OCI-LY7 (cell line): Measurements from ENCODE around the gene ZNF285. TPM values are rescaled to one million over a fixed set of nuclear protein-coding genes. Genes with fewer than 3 reads are reported as not detected.
"Not testable (repeated sequence)": the region's sequence is repeated elsewhere in the genome, so short reads cannot be mapped to it uniquely, and the experiment has no call there.

Source experiments
- BruUV-seq: library from RNA; stranded (reverse); fragments of 400-500 nt; replicated peaks from 2 replicates; lab custom pipeline; 2021; lab: Mats Ljungman, UMichigan
- CTCF ChIA-PET: fragments of 300-600 bp; sonication (Branson Sonifier 250); formaldehyde crosslinking; loops from one replicate; lab custom pipeline; 2022; ENCODE audit warnings: antibody characterized with exemption; ENCODE audit not compliant: unreplicated experiment; lab: Charles Lee
- POLR2A ChIA-PET: fragments of 300-600 bp; sonication (Branson Sonifier 250); formaldehyde crosslinking; loops from one replicate; lab custom pipeline; 2022; ENCODE audit warnings: antibody characterized with exemption; lab: Charles Lee
- DNase-seq: peaks from one replicate; pipeline ENCODE4 v3.0.0-alpha.2; 2015; ENCODE audit warnings: low spot score
- H2AFZ ChIP-seq: fragments of 200-600 bp; sonication (generic), shearing (Covaris generic); 2 replicates; pipeline ENCODE4 v1.6.1; 2014; ENCODE audit warnings: mild to moderate bottlenecking, antibody characterized with exemption, low read length, moderate library complexity
- H3K27ac ChIP-seq: fragments of 200-600 bp; sonication (generic); 2 replicates; pipeline ENCODE4 v1.5.1; 2014; ENCODE audit warnings: mixed run types, low read depth, mild to moderate bottlenecking, moderate library complexity, low read length, inconsistent platforms; ENCODE audit not compliant: poor library complexity, severe bottlenecking
- H3K36me3 ChIP-seq: fragments of 200-600 bp; sonication (generic); 2 replicates; pipeline ENCODE4 v1.6.1; 2014; ENCODE audit warnings: mild to moderate bottlenecking, antibody characterized with exemption, low read length, moderate library complexity, mixed read lengths; ENCODE audit not compliant: insufficient read depth
- H3K4me1 ChIP-seq: fragments of 200-600 bp; sonication (generic); 2 replicates; pipeline ENCODE4 v1.5.1; 2014; ENCODE audit warnings: mild to moderate bottlenecking, low read length; ENCODE audit not compliant: insufficient read depth, poor library complexity, severe bottlenecking
- H3K4me2 ChIP-seq: fragments of 200-600 bp; sonication (generic); 2 replicates; pipeline ENCODE4 v1.6.1; 2014; ENCODE audit warnings: mild to moderate bottlenecking, low read length
- H3K4me3 ChIP-seq: fragments of 200-600 bp; sonication (generic); 2 replicates; pipeline ENCODE4 v1.5.1; 2014; ENCODE audit warnings: mild to moderate bottlenecking, low read depth, low read length; ENCODE audit not compliant: poor library complexity, severe bottlenecking
- H3K79me2 ChIP-seq: fragments of 200-600 bp; sonication (generic); 2 replicates; pipeline ENCODE4 v1.6.1; 2016; ENCODE audit warnings: low read depth, mild to moderate bottlenecking, low read length, moderate library complexity, mixed read lengths; ENCODE audit not compliant: insufficient read depth
- H3K9me2 ChIP-seq: fragments of 200-600 bp; sonication (generic); 2 replicates; pipeline ENCODE4 v1.6.1; 2016; ENCODE audit warnings: mild to moderate bottlenecking, low read length, mixed read lengths; ENCODE audit not compliant: insufficient read depth
- H3K9me3 ChIP-seq: fragments of 200-600 bp; sonication (generic); 2 replicates; pipeline ENCODE4 v1.6.1; 2014; ENCODE audit warnings: mild to moderate bottlenecking, mixed run types, low read length, mixed read lengths
- H4K20me1 ChIP-seq: fragments of 200-600 bp; sonication (generic); 2 replicates; pipeline ENCODE4 v1.6.1; 2014; ENCODE audit warnings: mild to moderate bottlenecking, antibody characterized with exemption, low read length, moderate library complexity, mixed read lengths; ENCODE audit not compliant: insufficient read depth
- EZH2phosphoT487 ChIP-seq: fragments of 200-600 bp; sonication (generic); IDR thresholded peaks from 2 replicates; pipeline ENCODE4 v1.6.1; 2018; ENCODE audit warnings: low read depth, borderline replicate concordance, mild to moderate bottlenecking, mixed run types, antibody characterized with exemption, low read length, moderate library complexity, mixed read lengths
- intact Hi-C: fragments of 100-400 bp; cut with micrococcal nuclease; formaldehyde crosslinking; loops from one replicate; pipeline ENCODE4 v1.10.0; 2022; ENCODE audit not compliant: unreplicated experiment
- total RNA-seq, 2 experiments: library from RNA; depleted of rRNA in 1 of 2; stranded (reverse); fragments of >200 nt in 1 of 2; shearing (Covaris generic) in 1 of 2; gene quantifications; 2 replicates each; pipeline ENCODE4 v1.2.3, GENCODE V29; 2014 to 2022
- TF ChIP-seq, protein P1 (sequence below): fragments of 200-600 bp; sonication (generic); conservative IDR thresholded peaks from 2 replicates; pipeline ENCODE4 v1.5.1; 2014; ENCODE audit warnings: mild to moderate bottlenecking, antibody characterized with exemption, low read length, moderate library complexity, mixed read lengths

Gene ZNF285
- total RNA-seq, 2 experiments from 2014 or later = not detected

DNA sequence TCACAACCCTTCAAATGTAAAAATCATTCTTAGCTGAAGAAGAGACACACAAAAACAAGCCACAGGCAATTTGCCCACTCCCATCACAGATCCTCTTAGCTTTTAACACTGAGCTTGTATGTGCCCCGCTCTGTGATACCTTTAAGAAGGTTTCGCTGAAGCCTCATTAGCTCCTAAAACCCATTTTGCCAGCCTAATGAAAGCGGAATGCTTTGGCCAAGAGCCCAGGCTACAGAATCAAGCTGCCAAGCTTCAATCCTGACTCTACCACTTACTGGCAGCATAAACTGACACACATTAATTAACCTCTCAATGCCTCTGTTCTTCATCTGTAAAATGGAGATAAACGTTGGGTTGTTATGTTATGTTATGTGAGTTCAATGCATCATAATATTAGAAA is 55.4 kb downstream of the ZNF285 start:
- H4K20me1 ChIP-seq = no peaks in the 10 kb centered on the region
- no peak overlapping the region for H3K4me2 ChIP-seq
- H3K27ac ChIP-seq = no peak overlapping the region
- H3K4me3 ChIP-seq = no peak overlapping the region
- intact Hi-C loops = no loop called here
- TF ChIP-seq, protein P1, sequence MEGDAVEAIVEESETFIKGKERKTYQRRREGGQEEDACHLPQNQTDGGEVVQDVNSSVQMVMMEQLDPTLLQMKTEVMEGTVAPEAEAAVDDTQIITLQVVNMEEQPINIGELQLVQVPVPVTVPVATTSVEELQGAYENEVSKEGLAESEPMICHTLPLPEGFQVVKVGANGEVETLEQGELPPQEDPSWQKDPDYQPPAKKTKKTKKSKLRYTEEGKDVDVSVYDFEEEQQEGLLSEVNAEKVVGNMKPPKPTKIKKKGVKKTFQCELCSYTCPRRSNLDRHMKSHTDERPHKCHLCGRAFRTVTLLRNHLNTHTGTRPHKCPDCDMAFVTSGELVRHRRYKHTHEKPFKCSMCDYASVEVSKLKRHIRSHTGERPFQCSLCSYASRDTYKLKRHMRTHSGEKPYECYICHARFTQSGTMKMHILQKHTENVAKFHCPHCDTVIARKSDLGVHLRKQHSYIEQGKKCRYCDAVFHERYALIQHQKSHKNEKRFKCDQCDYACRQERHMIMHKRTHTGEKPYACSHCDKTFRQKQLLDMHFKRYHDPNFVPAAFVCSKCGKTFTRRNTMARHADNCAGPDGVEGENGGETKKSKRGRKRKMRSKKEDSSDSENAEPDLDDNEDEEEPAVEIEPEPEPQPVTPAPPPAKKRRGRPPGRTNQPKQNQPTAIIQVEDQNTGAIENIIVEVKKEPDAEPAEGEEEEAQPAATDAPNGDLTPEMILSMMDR = no peak
- no peak for TF ChIP-seq EZH2phosphoT487
- H3K9me2 ChIP-seq = no peaks in the 10 kb centered on the region
- H3K9me3 ChIP-seq = no peaks in the 10 kb centered on the region; the same call in 1 of the 2 replicates
- BruUV-seq = no TSS peak
- H2AFZ ChIP-seq = no peak overlapping the region
- H3K79me2 ChIP-seq = no peaks in the 10 kb centered on the region
- ChIA-PET POLR2A (no interaction called here), CTCF (no interaction called here)
- peaks cover 11% of the 10 kb centered on the region for H3K4me1 ChIP-seq
- DNase-seq = no peak
- H3K36me3 ChIP-seq = no peaks in the 10 kb centered on the region

DNA sequence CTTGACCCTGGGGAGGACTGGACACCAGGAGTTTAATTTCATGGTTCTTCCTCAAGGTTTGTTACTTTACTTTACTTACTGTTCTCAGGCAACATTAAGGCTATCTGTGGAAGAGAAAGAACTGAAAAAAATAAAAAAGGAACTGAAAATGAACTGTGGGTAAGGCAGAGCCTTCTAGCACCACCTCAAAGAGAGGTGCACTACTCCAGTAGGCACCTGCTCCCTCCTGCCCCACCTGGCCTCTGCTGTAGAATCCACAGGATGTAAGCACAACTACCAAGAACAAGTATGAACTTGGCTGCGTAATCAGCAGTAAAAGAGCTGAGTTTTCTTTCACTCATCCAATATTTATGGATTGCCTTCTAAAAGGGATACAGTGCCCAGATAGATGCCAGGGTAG is 57.2 kb downstream of the ZNF285 start:
- CTCF ChIA-PET = no interaction called here
- TF ChIP-seq, protein P1 = no peak
- TF ChIP-seq EZH2phosphoT487 = no peak

DNA sequence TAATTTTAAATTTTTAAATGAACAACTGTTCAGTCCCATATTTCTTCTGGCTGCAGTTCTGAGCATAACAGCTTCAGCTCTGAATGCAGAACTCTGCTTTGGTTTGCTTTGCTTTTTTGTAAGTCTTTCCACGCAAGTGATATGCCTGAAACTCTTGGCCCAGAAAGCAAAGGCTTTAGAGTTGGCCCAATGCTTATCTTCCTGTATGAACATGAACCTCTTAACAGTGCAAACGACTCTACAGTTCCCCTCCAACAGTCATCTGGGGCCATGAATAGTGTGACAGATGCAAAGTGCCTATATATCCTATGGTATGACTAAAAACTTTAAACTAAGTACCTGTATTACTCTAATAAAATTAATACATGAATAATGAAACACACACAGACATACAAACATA is 59.6 kb downstream of the ZNF285 start:
- intact Hi-C loops = no loop called here
- no peak for TF ChIP-seq EZH2phosphoT487
- TF ChIP-seq, protein P1 = no peak
- Histone ChIP-seq H3K4me2 (no peak overlapping the region), H3K4me1 (peaks cover 11% of the 10 kb centered on the region), H2AFZ (no peak overlapping the region), H3K79me2 (no peaks in the 10 kb centered on the region), H3K4me3 (no peak overlapping the region), H3K9me3 (no peaks in the 10 kb centered on the region), H3K9me2 (no peaks in the 10 kb centered on the region), H4K20me1 (no peaks in the 10 kb centered on the region), H3K36me3 (no peaks in the 10 kb centered on the region), H3K27ac (no peak overlapping the region)
- ChIA-PET CTCF (no interaction called here), POLR2A (interaction anchor here (1.0 kb wide), 1 partner anchor 149 kb away, joined by 3 read pairs; no protein-coding TSS in a partner anchor)
- no TSS peak for BruUV-seq
- DNase-seq = no peak

More for the DNA sequence above, 57.2 kb downstream of the ZNF285 start:
- POLR2A ChIA-PET = interaction anchor here (0.6 kb wide), 1 partner anchor 175 kb away, joined by 4 read pairs; no protein-coding TSS in a partner anchor
- no peak overlapping the region for H2AFZ ChIP-seq
- DNase-seq = peak; percentile 75
- no peaks in the 10 kb centered on the region for H3K36me3 ChIP-seq
- H3K9me2 ChIP-seq = no peaks in the 10 kb centered on the region
- no TSS peak for BruUV-seq
- no peaks in the 10 kb centered on the region; the same call in 1 of the 2 replicates for H3K9me3 ChIP-seq
- H3K27ac ChIP-seq = no peak overlapping the region
- no peak overlapping the region for H3K4me3 ChIP-seq
- no peaks in the 10 kb centered on the region for H4K20me1 ChIP-seq
- H3K79me2 ChIP-seq = no peaks in the 10 kb centered on the region
- intact Hi-C loops = no loop called here
- 0 out of 2 replicates have a peak overlapping the region, but pooled peaks have one; percentile 7 for H3K4me2 ChIP-seq
- peaks cover 11% of the 10 kb centered on the region for H3K4me1 ChIP-seq

DNA sequence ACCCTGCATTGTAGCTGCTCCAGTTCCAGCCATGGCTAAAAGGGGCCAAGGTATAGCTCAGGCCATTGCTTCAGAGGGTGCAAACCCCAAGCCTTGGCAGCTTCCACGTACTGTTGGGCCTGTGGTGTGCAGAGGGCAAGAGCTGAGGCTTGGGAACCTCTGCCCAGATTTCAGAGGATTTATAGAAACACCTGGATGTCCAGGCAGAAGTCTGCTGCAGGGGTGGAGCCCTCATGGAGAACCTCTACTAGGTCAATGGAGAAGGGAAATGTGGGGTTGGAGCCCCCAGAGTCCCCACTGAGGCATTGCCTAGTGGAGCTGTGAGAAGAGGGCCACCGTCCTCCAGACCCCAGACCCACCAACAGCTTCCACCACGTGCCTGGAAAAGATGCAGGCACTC is 66.8 kb downstream of the ZNF285 start:
- H3K9me2 ChIP-seq, H4K20me1 ChIP-seq, H3K4me3 ChIP-seq, H3K9me3 ChIP-seq, H3K4me1 ChIP-seq, H2AFZ ChIP-seq, H3K79me2 ChIP-seq, H3K4me2 ChIP-seq, intact Hi-C loops, H3K36me3 ChIP-seq, CTCF ChIA-PET, H3K27ac ChIP-seq, POLR2A ChIA-PET, BruUV-seq: not testable (repeated sequence)
- peak; percentile 4 for DNase-seq
